Activated naive CD4-positive, alpha-beta T cell (primary cell): ENCODE data around the gene PRR3.
A peak's percentile ranks its signal among the peaks of the same experiment; 100 is the strongest.
"Not testable (repeated sequence)": the region's sequence is repeated elsewhere in the genome, so short reads cannot be mapped to it uniquely, and the experiment has no call there.

Source experiments
- DNase-seq, 4 experiments: peaks; one replicate each; lab custom pipeline; 2025; lab: John Stamatoyannopoulos, UW

The PRR3 gene

DNA sequence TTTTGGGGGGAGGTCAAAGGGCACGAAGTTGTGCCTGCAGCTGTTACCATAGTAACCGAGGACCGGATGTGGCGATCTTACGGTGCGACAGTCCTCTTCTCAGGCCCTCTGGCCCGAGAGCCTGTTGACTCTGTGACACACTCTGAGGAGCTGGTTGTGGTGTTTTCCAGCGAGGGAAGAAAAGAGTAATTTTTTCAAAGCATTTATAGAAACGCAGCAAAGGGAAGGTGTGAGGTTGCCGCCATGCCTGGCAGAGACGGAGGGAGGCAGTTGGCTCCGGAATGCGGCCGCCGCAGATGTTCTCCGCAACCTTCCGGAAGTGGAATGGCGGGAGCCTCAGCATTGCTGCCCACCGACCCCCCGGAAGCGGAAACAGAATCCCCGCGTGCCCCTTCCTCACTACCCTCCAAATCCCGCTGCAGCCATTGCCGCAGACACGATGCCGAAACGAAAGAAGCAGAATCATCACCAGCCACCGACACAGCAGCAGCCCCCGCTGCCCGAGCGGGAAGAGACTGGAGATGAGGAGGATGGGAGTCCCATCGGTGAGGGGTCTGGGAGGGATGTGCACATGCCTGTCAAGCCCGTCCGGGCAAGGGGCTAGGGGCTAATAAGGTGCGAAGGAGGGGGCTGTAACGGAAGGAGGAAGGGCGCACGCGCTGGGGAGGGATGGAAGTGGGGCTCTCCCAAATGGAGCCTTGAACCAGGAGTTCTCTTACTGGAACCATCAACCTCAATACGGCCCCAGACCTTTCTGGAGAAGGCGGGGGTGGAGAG is at the start of gene PRR3:
Gene PRR3, plus strand, starts transcription at position 390 of the 777 bp plus-strand sequence. Its CDS starts 50 bp downstream, at position 440.
- peak; percentile 68 to 86 (median 76) for DNase-seq

- no peak for DNase-seq
These were observed 49.0 kb upstream of the PRR3 start for GRCh38 chr6:30507849-30508827.

GRCh38 chr6:30508890-30509736 is 48.0 kb upstream of the PRR3 start:
- DNase-seq: no peak

GRCh38 chr6:30510419-30511168 is 46.5 kb upstream of the PRR3 start:
- no peak for DNase-seq

GRCh38 chr6:30511169-30511546 is 45.9 kb upstream of the PRR3 start:
- no peak for DNase-seq

- DNase-seq: no peak
These were observed 43.6 kb upstream of the PRR3 start for GRCh38 chr6:30513451-30513850.

- DNase-seq: no peak
These were observed 42.0 kb upstream of the PRR3 start for GRCh38 chr6:30515106-30515505.

DNA sequence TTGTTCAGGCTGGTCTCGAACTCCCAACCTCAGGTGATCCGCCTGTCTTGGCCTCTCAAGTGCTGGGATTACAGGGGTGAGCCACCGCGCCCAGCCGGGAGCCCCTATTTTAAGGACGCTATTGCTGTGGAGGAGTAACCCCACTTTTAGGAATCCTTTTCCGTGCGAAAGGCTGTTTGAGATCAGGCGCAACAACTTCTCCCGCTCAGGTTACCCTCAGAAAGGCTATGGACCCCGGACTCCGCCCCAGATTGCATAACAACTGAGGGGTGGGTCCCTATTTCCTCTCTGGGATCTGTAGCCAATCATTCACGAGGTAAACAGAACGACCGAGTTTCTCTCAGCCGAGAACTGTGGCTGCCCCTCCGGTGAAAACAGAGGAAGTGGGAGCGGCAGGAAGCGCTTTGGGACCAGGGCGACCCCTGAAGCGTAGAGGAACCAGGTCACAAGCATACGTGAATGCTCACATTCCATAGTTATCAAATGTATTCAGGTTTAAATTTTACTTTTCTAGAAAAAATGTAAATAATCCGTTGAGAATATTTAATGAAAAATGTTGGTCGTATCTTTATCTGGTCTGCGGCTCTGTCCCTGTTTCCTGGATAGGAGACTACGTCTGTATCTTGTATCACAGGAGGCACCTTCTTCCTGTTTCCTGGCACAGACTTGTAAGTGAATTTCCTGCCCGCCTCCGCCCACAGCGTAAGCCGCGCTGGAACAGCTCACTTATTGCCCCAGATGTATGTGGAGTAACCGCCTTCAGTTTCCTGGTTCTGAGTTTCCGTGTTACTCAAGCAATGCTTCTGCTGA is 40.9 kb upstream of the PRR3 start:
- DNase-seq: peak; percentile 42 to 82 (median 64)

GRCh38 chr6:30516754-30517076 is 40.4 kb upstream of the PRR3 start:
- not testable (repeated sequence) for DNase-seq

DNA sequence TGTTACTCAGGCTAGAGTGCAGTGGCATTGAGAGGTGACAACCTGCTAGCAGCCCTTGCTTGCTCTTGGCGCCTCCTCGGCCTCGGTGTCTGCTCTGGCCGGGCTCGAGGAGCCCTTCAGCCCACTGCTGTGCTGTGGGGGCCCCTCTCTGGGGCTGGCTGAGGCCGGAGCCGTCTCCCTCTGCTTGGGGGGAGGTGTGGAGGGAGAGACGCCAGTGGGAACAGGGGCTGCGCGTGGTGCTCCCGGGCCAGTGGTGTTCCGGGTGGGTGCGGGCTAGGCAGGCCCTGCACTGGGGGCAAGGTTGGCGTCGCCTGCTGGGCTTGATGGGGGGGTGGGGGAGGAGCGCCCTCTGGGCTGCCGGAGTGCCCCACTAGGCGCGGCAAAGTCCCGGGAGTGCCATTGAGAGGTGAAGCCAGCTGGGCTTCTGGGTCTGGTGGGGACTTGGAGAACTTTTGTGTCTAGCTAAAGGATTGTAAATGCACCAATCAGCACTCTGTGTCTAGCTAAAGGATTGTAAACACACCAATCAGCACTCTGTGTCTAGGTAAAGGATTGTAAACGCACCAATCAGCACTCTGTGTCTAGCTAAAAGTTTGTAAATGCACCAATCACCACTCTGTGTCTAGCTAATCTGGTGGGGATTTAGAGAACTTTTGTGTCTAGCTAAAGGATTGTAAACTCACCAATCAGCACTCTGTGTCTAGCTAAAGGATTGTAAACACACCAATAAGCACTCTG is 39.2 kb upstream of the PRR3 start:
- DNase-seq: not testable (repeated sequence)

GRCh38 chr6:30518505-30519145 is 38.5 kb upstream of the PRR3 start:
- peak in 1 of 4 experiments; percentile 16 for DNase-seq

DNA sequence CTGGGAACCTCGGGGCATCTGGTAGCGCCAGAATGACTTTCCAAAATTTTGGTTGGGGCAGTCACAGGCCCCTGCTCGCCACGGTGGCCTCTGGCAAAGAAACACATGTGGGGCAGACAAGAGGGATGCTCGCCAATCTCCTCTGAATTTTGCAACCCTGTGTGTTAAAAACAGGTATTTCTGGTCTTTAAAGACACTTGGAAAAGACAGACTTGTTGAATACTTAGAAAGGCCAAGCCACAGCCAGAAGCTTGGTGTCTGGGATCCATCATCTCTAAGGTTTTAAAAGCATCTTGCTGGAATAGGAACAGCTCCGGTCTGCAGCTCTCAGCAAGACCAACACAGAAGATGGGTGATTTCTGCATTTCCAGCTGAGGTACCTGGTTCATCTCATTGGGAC is 36.6 kb upstream of the PRR3 start:
- DNase-seq: no peak

GRCh38 chr6:30521082-30521481 is 36.0 kb upstream of the PRR3 start:
- DNase-seq: not testable (repeated sequence)

DNA sequence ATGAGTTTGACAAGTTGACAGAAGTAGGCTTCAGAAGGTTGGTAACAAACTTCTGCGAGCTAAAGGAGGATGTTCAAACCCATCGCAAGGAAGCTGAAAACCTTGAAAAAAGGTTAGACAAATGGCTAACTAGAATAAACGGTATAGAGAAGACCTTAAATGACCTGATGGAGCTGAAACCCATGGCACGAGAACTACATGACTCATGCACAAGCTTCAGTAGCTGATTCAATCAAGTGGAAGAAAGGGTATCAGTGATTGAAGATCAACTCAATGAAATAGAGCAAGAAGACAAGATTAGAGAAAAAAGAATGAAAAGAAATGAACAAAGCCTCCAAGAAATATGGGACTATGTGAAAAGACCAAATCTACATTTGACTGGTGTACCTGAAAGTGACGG is 35.1 kb upstream of the PRR3 start:
- not testable (repeated sequence) for DNase-seq

GRCh38 chr6:30526444-30526843 is 30.7 kb upstream of the PRR3 start:
- DNase-seq: not testable (repeated sequence)

DNA sequence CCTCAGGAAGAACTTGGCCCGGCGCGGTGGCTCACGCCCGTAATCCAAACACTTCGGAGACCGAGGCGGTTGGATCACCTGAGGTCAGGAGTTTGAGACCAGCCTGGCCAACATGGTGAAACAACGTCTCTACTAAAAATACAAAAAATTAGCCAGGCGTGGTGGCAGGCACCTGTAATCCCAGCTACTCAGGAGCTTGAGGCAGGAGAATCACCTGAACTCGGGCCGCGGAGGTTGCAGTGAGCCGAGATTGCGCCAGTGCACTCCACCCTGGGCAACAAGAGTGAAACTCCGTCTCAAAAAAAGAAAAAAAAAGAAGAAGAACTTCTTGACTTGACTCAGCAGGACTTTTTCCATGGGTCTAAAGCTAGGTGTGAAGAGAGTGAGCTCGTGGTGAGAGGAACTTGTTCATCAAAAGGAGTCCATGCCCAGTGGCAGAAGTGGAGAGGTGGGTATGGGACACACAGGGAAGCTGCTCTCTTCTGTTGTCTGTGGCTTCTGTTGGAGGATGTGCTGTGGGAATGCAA is 27.7 kb upstream of the PRR3 start:
- DNase-seq: not testable (repeated sequence)

DNA sequence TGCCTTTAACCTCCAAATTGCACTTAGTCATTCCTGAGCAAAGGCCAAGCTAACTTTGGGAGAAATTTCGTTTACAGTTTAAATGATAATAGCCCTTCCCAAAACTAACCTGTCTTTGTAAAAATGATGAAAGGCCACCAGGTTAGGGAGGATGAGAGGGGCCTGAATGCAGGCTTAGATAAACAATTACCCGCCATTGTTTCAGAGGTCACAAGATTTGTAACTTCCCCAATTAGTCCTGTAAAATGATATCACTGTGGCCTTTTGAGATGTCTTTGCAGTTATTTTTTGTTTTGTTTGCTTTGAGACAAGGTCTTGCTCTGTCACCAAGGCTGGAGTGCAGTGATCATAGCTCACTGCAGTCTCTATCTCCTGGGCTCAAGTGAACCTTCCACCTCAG is 27.1 kb upstream of the PRR3 start:
- DNase-seq: no peak

DNA sequence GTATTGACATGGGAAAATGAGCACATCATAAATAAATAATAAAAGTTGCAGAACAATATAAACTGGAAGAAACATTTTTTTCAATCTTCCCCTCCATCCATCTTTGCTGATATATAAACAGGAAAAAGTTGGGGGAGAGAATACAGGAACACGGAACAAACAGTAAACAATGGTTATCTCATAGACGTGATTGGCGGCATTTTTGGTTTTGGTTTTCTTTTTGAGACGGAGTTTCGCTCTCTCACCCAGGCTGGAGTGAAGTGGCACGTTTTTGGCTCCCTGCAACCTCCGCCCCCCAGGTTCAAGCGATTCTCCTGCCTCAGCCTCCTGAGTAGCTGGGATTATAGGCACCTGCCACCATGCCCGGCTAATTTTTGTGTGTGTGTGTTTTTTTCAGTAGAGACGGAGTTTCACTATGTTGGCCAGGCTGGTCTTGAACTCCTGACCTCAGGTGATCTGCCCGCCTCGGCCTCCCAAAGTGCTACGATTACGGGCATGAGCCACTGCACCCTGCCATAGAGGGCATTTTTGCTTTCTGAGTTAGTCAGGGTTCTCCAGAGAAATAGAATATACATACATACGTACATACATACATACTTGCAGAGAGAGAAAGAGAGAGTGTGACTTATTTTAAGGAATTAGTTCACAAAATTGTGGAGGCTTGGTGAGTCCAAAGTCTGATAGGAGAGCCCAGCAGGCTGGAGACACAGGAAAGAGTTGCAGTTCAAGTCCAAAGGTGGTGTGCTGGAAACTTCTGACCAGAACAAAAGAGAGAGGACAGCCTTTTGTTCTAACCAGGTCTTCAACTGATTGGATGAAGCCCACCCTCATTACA is 23.4 kb upstream of the PRR3 start:
- no peak for DNase-seq
